SK-N-MC (cell line): ENCODE results near the gene MACF1.

Source experiments
- EZH2 ChIP-seq: fragments of 200-600 bp; sonication (generic); IDR thresholded peaks from one replicate; pipeline ENCODE4 v1.6.1; 2017; ENCODE audit warnings: antibody characterized with exemption
- FOXP2 ChIP-seq: optimal IDR thresholded peaks from 2 replicates; pipeline ENCODE3; 2011; ENCODE audit warnings: mild to moderate bottlenecking, moderate library complexity; ENCODE audit not compliant: insufficient read depth; ENCODE audit errors: extremely low read length, control extremely low read depth

GRCh38 chr1:39490596-39491145 is 286.2 kb downstream of the MACF1 start:
- TF ChIP-seq EZH2 (no peak), FOXP2 (no peak)
